Measurements from ENCODE around the gene CALD1.

The CALD1 gene

GRCh38 chr7:134859783-134860182 is 80.3 kb downstream of the CALD1 start:
- DNase-seq (ENCODE audit: low read depth): no peak

- DNase-seq (ENCODE audit: low read depth): no peak
Measured at GRCh38 chr7:134865001-134865845, 85.8 kb downstream of the CALD1 start.

GRCh38 chr7:134866617-134867016 is 87.2 kb downstream of the CALD1 start:
- DNase-seq (ENCODE audit: low read depth): no peak

- DNase-seq (ENCODE audit: low read depth): no peak
Measured at GRCh38 chr7:134870156-134870555, 90.7 kb downstream of the CALD1 start.

GRCh38 chr7:134870781-134871180 is 91.3 kb downstream of the CALD1 start:
- no peak for DNase-seq (ENCODE audit: low read depth)

- no peak for DNase-seq (ENCODE audit: low read depth)
Measured at GRCh38 chr7:134873253-134873652, 93.8 kb downstream of the CALD1 start.

GRCh38 chr7:134874407-134874806 is 95.0 kb downstream of the CALD1 start:
- no peak for DNase-seq (ENCODE audit: low read depth)

GRCh38 chr7:134875867-134876266 is 96.4 kb downstream of the CALD1 start:
- DNase-seq (ENCODE audit: low read depth): no peak

- DNase-seq (ENCODE audit: low read depth): no peak
Measured at GRCh38 chr7:134878746-134879357, 99.4 kb downstream of the CALD1 start.

- DNase-seq (ENCODE audit: low read depth): no peak
Measured at GRCh38 chr7:134879815-134880475, 100.5 kb downstream of the CALD1 start.

GRCh38 chr7:134882481-134882880 is 103.0 kb downstream of the CALD1 start:
- DNase-seq (ENCODE audit: low read depth): no peak

GRCh38 chr7:134885967-134886352 is 106.5 kb downstream of the CALD1 start:
- DNase-seq (ENCODE audit: low read depth): no peak

- DNase-seq (ENCODE audit: low read depth): no peak
Measured at GRCh38 chr7:134886353-134887057, 107.1 kb downstream of the CALD1 start.

GRCh38 chr7:134887523-134887922 is 108.1 kb downstream of the CALD1 start:
- no peak for DNase-seq (ENCODE audit: low read depth)

GRCh38 chr7:134888141-134888740 is 108.8 kb downstream of the CALD1 start:
- DNase-seq (ENCODE audit: low read depth): no peak

- no peak for DNase-seq (ENCODE audit: low read depth)
Measured at GRCh38 chr7:134890246-134891240, 111.1 kb downstream of the CALD1 start.

- DNase-seq (ENCODE audit: low read depth): no peak
Measured at GRCh38 chr7:134891262-134891695, 111.8 kb downstream of the CALD1 start.

GRCh38 chr7:134891696-134892678 is 112.6 kb downstream of the CALD1 start:
- DNase-seq (ENCODE audit: low read depth): no peak

- DNase-seq (ENCODE audit: low read depth): no peak
Measured at GRCh38 chr7:134892963-134893362, 113.5 kb downstream of the CALD1 start.
